GM12864 (cell line): Measurements from ENCODE around the gene ARAP2.

Experiments used
- DNase-seq: peaks from one replicate; pipeline ENCODE4 v3.0.0-alpha.2; 2011; ENCODE audit warnings: low read depth
- H3K4me3 ChIP-seq: 2 replicates; pipeline ENCODE4 v1.5.1; 2011; ENCODE audit warnings: mild to moderate bottlenecking, low read depth, low read length, control low read depth
- CTCF ChIP-seq: IDR thresholded peaks from 2 replicates; pipeline ENCODE4 v1.5.1; 2011; ENCODE audit warnings: low read depth, mild to moderate bottlenecking, moderate library complexity, low read length, control low read depth, inconsistent platforms; ENCODE audit errors: missing control alignments

Gene ARAP2

DNA sequence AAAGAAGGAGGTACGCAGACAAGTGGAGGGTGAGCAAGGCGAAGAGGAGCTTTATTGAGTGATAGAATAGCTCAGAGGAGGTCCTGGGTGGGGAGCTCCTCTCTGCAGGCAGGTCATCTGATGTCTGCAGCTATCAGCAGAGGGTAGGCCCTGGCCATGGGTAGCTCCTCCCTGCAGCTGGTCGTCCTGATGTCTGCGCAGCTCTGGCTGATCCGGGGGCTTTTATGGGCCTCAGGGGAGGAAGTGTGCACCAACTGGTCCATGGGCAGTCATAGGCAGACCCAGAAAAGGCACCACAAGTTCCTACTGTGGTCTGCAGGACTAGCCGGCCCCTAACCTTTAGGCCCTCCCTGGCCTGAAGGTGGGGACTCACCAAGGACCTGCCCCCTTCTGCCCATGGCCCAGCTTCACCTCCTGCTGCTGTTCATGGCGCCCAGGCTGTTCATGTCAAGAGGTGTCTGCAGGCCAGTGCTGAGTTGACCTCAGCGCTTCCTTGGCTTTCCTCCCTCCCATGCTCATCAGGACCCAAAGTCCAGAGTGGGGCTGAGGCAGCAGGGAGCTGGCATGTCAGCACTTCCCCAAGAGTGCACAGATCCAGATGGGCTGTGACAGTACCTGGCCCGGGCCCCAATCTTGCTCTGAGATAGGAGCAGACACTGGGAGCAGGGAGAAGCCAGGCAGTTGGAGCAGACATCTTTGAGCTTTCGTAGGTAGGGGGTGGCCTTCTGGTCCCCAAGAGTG is 46.1 kb downstream of the ARAP2 start:
- TF ChIP-seq CTCF = no peak
- no peak for DNase-seq

DNA sequence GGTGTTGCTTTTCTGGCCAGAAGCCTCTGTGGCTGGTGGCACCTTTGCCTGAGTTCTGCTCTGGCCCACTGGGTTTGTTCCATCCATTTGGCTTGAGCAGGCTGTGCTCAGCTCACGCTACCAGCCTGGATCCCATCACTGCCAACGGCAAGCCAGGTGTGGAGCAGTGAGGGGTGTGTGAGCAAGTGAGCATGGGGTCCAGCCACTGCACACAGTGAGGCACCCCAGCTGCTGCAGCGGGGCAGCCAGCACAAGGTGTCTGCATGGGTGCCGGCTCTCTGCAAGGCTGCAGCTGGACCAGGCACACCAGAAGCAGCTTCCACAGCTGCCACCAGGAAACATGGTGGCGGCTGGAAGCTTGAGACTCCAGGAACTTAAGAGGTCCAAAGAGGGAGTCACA is 46.8 kb downstream of the ARAP2 start:
- no peak for TF ChIP-seq CTCF
- no peak overlapping the region for H3K4me3 ChIP-seq
- no peak for DNase-seq

More for the DNA sequence above, 46.1 kb downstream of the ARAP2 start:
- no peak overlapping the region for H3K4me3 ChIP-seq

DNA sequence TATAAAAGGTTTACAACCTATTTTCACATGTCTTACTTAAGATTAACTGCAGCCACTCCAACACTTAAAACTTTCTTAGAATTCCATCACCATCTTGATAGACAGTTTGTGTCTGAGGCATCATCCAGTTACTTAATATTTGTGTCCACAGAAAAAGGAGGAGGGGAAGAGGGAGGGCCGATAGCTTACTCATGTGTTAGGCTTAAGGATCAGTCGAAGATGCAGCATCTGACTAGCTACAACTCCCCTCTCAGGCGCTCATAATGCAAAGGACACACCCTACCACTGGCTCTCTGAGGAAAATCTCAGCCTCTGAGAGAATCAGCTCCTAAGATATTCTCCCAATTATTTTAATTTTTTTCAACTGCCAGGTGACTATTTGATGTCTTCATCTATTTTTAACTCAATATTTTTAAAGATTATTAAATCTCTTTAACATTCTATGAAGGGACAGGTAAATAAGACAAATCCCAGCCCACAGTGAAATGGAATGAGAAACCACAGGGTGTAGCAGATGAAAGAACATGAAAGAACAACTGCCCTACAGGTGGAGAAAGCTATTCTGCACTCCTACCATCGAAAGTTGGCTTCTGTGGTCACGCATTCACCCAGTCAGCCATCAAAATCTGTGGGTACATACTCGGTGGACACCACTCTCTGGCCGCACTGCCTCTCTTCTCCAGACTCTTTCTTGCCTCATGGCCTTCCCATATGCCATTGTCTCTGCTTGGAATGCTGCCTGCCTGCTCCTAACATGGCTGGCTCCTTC is 48.0 kb downstream of the ARAP2 start:
- DNase-seq = no peak

DNA sequence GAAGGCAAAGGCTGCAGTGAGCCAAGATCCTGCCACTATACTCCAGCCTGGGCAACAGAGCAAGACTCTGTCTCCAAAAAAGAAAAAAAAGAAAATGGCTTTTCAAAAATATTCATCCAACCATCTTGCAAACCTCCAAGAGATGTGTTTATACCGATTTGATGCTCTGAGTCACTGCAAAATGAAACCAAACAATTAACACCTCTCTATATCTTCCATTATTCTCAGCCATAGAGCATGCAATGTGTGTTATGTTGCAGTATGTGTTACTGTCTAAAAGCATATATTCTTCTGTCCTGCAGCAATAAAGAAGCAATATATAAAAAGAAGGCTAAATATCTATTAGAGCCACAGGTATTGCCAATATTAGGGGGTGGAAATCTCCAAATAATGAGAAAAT is 51.4 kb downstream of the ARAP2 start:
- H3K4me3 ChIP-seq = no peak overlapping the region
- DNase-seq = no peak
- no peak for TF ChIP-seq CTCF

More for the DNA sequence above, 48.0 kb downstream of the ARAP2 start:
- no peak overlapping the region for H3K4me3 ChIP-seq
- no peak for TF ChIP-seq CTCF

DNA sequence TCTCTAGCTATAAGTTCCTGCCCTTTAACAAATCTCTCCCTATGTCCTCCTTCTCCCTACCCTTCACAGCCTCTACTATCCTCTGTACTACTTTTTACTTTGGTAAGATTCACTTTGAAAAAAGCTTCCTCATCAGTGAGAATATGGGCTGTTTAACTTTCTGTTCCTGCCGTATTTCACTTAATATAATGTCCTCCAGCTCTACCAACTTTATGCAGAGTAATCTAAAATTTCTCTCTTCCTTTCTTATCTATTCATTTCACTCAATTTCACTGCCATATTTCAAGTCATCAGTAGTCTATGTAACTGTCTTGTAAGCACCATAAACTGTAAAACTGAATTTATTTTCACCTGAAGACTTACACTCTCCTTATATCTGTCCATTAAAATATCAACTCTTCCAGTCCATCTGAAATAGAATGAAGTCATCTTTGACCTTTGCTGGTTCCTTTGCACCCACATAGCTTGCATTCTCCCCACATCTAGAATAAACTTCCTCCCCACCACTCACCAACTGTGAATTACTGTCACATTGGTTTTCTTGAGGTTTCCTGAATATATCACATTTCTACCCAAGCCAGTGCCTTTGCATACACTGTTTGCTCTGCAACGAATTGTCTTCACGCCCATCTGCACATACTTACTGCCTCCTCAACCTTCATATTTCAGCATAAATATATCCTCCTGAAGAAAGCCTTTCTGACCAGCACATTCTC is 54.6 kb downstream of the ARAP2 start:
- TF ChIP-seq CTCF = no peak
- peak; percentile 43 for DNase-seq
- H3K4me3 ChIP-seq = no peak overlapping the region

DNA sequence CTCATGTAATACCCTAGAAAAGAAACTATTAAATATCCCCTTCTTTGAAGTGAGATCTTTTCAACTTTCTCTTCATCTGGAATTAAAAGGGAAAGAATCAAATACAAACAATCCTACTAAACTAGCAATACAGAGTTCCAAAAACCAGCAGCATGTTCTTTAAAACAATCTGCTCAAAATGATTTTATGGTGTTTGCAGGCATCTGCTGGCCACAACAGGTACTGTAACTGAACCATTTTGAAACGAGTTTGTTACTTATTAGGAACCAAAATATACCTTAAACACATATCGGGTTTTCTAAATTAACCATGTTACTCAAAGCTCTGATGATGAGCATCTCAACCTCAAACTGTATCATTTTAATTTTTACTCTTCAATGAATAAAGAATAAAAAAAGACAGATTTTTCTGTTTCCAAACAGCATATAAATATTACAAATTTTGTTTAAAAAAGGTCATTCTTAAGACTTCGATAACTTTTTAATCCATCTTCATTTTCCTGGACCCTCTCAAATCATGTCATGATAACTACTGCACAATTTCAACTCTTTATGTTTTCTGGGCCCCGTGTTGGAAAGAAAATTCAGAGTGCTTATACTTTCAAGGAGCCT is 56.5 kb downstream of the ARAP2 start:
- DNase-seq = no peak
- no peak overlapping the region for H3K4me3 ChIP-seq
- TF ChIP-seq CTCF = peak; percentile 58
